Endothelial cell of umbilical vein (primary cell): Measurements from ENCODE around the gene PPFIBP1. TPM values are rescaled to one million over a fixed set of nuclear protein-coding genes. Genes with fewer than 3 reads are reported as not detected.

ENCODE experiments used
- BruUV-seq: library from RNA; stranded (reverse); fragments of 400-500 nt; replicated peaks from 2 replicates; lab custom pipeline; 2021; lab: Mats Ljungman, UMichigan
- CTCF ChIA-PET: fragments of 300-600, 350-600 bp; sonication (Branson Sonifier 250); formaldehyde crosslinking; loops from one replicate; lab custom pipeline; 2021; ENCODE audit warnings: antibody characterized with exemption, inconsistent platforms; lab: Charles Lee
- POLR2A ChIA-PET: fragments of 300-600, 350-600 bp; sonication (Branson Sonifier 250); formaldehyde crosslinking; loops from one replicate; lab custom pipeline; 2021; ENCODE audit warnings: antibody characterized with exemption, inconsistent platforms; lab: Charles Lee
- DNase-seq: peaks from one replicate; pipeline ENCODE4 v3.0.0-alpha.2; 2011; ENCODE audit warnings: low read depth, low spot score
- FAIRE-seq: peaks from 2 replicates; lab custom pipeline; 2011; peaks lifted over from hg19 to GRCh38; lab: Jason Lieb, UNC
- H2AFZ ChIP-seq: 2 replicates; pipeline ENCODE4 v1.6.0; 2012; ENCODE audit warnings: low read depth, low read length, control low read depth, inconsistent platforms
- H3K27ac ChIP-seq: 2 replicates; pipeline ENCODE4 v1.5.1; 2011; ENCODE audit warnings: low read depth, mild to moderate bottlenecking, control low read depth, low read length, moderate library complexity; ENCODE audit not compliant: insufficient read depth
- H3K27me3 ChIP-seq, 2 experiments: 2 replicates each; pipeline versions ENCODE4 v1.6.0 to v1.6.1; 2011; ENCODE audit warnings: low read length in 2 of 2, mixed read lengths in 1 of 2; ENCODE audit not compliant: control insufficient read depth in 2 of 2, insufficient read depth in 2 of 2
- H3K36me3 ChIP-seq, 2 experiments: 2 replicates in 1 of 2; 3 replicates in 1 of 2; pipeline ENCODE4 v1.5.1; 2011; ENCODE audit warnings: low read length in 2 of 2, mild to moderate bottlenecking in 1 of 2, moderate library complexity in 1 of 2; ENCODE audit not compliant: control insufficient read depth in 2 of 2, insufficient read depth in 2 of 2; ENCODE audit errors: extremely low read depth in 1 of 2
- H3K4me1 ChIP-seq: 3 replicates; pipeline ENCODE4 v1.5.1; 2011; ENCODE audit warnings: mild to moderate bottlenecking, low read length; ENCODE audit not compliant: control insufficient read depth, insufficient read depth; ENCODE audit errors: extremely low read depth
- H3K4me2 ChIP-seq: 2 replicates; pipeline ENCODE4 v1.6.1; 2011; ENCODE audit warnings: low read length, control low read depth, mixed read lengths; ENCODE audit not compliant: insufficient read depth
- H3K4me3 ChIP-seq, 3 experiments: fragments of 200-600 bp in 1 of 3; sonication (generic), shearing (Covaris generic) in 1 of 3; replicated peaks in 1 of 3; 2 replicates each; pipeline ENCODE4 v1.5.1; 2011 to 2016; ENCODE audit warnings: control low read depth in 3 of 3, low read length in 3 of 3, mild to moderate bottlenecking in 2 of 3, inconsistent platforms in 1 of 3, low read depth in 1 of 3, moderate library complexity in 1 of 3; ENCODE audit not compliant: insufficient read depth in 1 of 3
- H3K79me2 ChIP-seq: 2 replicates; pipeline ENCODE4 v1.6.0; 2012; ENCODE audit warnings: low read length, inconsistent platforms; ENCODE audit not compliant: control insufficient read depth, insufficient read depth
- H3K9ac ChIP-seq: replicated peaks from 2 replicates; pipeline ENCODE3; 2011; ENCODE audit warnings: low read length, control low read depth; ENCODE audit not compliant: insufficient read depth; ENCODE audit errors: extremely low read depth
- H3K9me1 ChIP-seq: replicated peaks from 3 replicates; pipeline ENCODE4 v1.6.0; 2011; ENCODE audit warnings: mild to moderate bottlenecking, low read length; ENCODE audit not compliant: control insufficient read depth, insufficient read depth; ENCODE audit errors: extremely low read depth
- H3K9me3 ChIP-seq: replicated peaks from 2 replicates; pipeline ENCODE4 v1.5.1; 2012; ENCODE audit warnings: low read length, inconsistent platforms; ENCODE audit not compliant: control insufficient read depth, insufficient read depth
- H4K20me1 ChIP-seq: replicated peaks from 2 replicates; pipeline ENCODE3; 2011; ENCODE audit warnings: mild to moderate bottlenecking, low read length; ENCODE audit not compliant: control insufficient read depth, insufficient read depth; ENCODE audit errors: extremely low read depth
- CTCF ChIP-seq, 2 donors: IDR thresholded peaks; 1 replicate in 1 of 2; 2 replicates in 1 of 2; pipeline ENCODE4 v1.5.1; 2011; ENCODE audit warnings: low read length in 2 of 2, mild to moderate bottlenecking in 2 of 2, moderate library complexity in 2 of 2, control low read depth in 1 of 2, inconsistent platforms in 1 of 2, low read depth in 1 of 2; ENCODE audit not compliant: insufficient read depth in 1 of 2; ENCODE audit errors: extremely low read depth in 1 of 2
- EZH2 ChIP-seq: IDR thresholded peaks from 2 replicates; pipeline ENCODE4 v1.6.1; 2012; ENCODE audit warnings: borderline replicate concordance, low read depth, mild to moderate bottlenecking, moderate library complexity, low read length, inconsistent platforms; ENCODE audit not compliant: severe bottlenecking
- FOS ChIP-seq: IDR thresholded peaks from 2 replicates; pipeline ENCODE4 v1.6.1; 2011; ENCODE audit warnings: mild to moderate bottlenecking, low read length, moderate library complexity, borderline replicate concordance; ENCODE audit not compliant: insufficient read depth
- GATA2 ChIP-seq: IDR thresholded peaks from 2 replicates; pipeline ENCODE4 v1.7.0; 2011; ENCODE audit warnings: low read depth, mild to moderate bottlenecking, moderate library complexity, mixed read lengths, low read length; ENCODE audit not compliant: insufficient read length, insufficient read depth
- JUN ChIP-seq: IDR thresholded peaks from 2 replicates; pipeline ENCODE4 v1.6.1; 2011; ENCODE audit warnings: borderline replicate concordance, low read depth; ENCODE audit not compliant: insufficient read length, insufficient read depth
- MAX ChIP-seq: IDR thresholded peaks from 2 replicates; pipeline ENCODE4 v1.6.1; 2011; ENCODE audit not compliant: insufficient read depth, insufficient read length
- MYC ChIP-seq: IDR thresholded peaks from one replicate; pipeline ENCODE4 v1.6.1; 2011; ENCODE audit warnings: mild to moderate bottlenecking, low read depth, low read length
- POLR2A ChIP-seq: IDR thresholded peaks from 2 replicates; pipeline ENCODE4 v1.6.1; 2012; ENCODE audit warnings: low read depth, mild to moderate bottlenecking, control low read depth, low read length
- POLR2AphosphoS5 ChIP-seq: IDR thresholded peaks from 2 replicates; pipeline ENCODE4 v1.6.1; 2012; ENCODE audit warnings: low read depth, mild to moderate bottlenecking, control low read depth, low read length, moderate library complexity; ENCODE audit not compliant: insufficient read depth
- dilution Hi-C: fragments of 300-500 bp; cut with MboI; formaldehyde crosslinking; loops from one replicate; pipeline ENCODE4 v1.15.0; 2019; ENCODE audit warnings: low sequenced_read_pairs; ENCODE audit not compliant: extremely low pct_ligation_motif_present
- intact Hi-C: fragments of 100-400 bp; cut with micrococcal nuclease; formaldehyde crosslinking; loops from one replicate; pipeline ENCODE4 v1.10.0; 2022
- polyA plus RNA-seq, 4 experiments: library from polyadenylated mRNA; depleted of rRNA in 3 of 4; stranded (reverse) in 3 of 4; unstranded in 1 of 4; fragments of >200 nt; gene quantifications; 2 replicates each; pipeline versions ENCODE4 v1.2.1 to v1.2.3, GENCODE V29; 2011 to 2012; ENCODE audit warnings: missing spikeins in 1 of 4
- total RNA-seq: library from RNA; stranded (reverse); gene quantifications from 2 replicates; pipeline ENCODE4 v1.2.3, GENCODE V29; 2021

Gene PPFIBP1
- total and polyA plus RNA-seq, 2 donors (not counting 3 experiments of a cell fraction or from before 2014, with no cell fraction given) = 45.5 to 154 TPM

DNA sequence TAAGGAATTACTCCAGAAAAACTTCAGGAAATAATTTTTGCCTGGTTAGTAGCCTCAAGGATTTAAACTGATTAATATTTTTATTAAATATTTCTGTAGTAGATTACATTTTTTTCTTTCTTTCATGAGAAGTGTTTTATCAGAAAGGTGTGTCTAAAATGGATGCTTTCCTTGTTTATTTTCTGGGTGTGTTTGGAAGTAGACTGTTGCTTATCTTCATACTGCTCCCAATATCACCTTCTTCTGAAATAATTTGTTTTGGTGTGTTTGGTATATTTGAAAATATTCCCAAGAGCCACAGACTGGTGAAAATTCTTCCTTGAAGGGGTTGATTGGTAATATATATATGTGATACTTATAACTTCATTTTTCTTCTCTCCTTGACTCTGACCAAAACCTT, 162.1 kb downstream of the PPFIBP1 start:
- no peak overlapping the region for H3K27ac ChIP-seq
- dilution Hi-C loops (no loop called here), intact Hi-C loops (no loop called here)
- BruUV-seq = no TSS peak
- ChIA-PET CTCF (interaction anchor here (1.2 kb wide), 1 partner anchor 11 kb away, joined by 6 read pairs; the partner anchor contains the start of gene REP15), POLR2A (no interaction called here)
- no peaks in the 10 kb centered on the region for H3K27me3 ChIP-seq
- no peaks in the 10 kb centered on the region for H3K79me2 ChIP-seq
- no peak for DNase-seq
- no peak for TF ChIP-seq POLR2A
- no peak for TF ChIP-seq EZH2
- no peak for TF ChIP-seq CTCF (IDR thresholded peaks at IDR 0.05; ENCODE audit: extremely low read depth in 1 of 2, insufficient read depth in 1 of 2, low read depth in 1 of 2, low read length in 2 of 2)
- TF ChIP-seq POLR2AphosphoS5 = no peak
- no peak for TF ChIP-seq FOS
- TF ChIP-seq GATA2 = no peak
- TF ChIP-seq JUN = no peak
- no peak for TF ChIP-seq MYC
- no peak for TF ChIP-seq MAX
- no peaks in the 10 kb centered on the region for H3K9me1 ChIP-seq
- no peak overlapping the region for H3K4me2 ChIP-seq
- H3K9ac ChIP-seq = no peak overlapping the region
- no peaks in the 10 kb centered on the region for H3K4me1 ChIP-seq
- FAIRE-seq = no peak
- H4K20me1 ChIP-seq = no peaks in the 10 kb centered on the region
- H3K9me3 ChIP-seq = no peaks in the 10 kb centered on the region
- H3K4me3 ChIP-seq = no peak overlapping the region
- H3K36me3 ChIP-seq = peaks cover 30 to 36% of the 10 kb centered on the region in 2 experiments
- H2AFZ ChIP-seq = no peak overlapping the region
